HG03103 (cell line): ENCODE results near the gene ACTG2.

Experiments
- ATAC-seq: cut with Tn5 transposase; IDR thresholded peaks from one replicate; pipeline ENCODE4 v1.9.1; 2021; ENCODE audit warnings: low read depth; ENCODE audit not compliant: unreplicated experiment

Gene ACTG2

GRCh38 chr2:73962798-73963197 is 70.0 kb downstream of the ACTG2 start:
- no peak for ATAC-seq

GRCh38 chr2:73963385-73964120 is 70.7 kb downstream of the ACTG2 start:
- no peak for ATAC-seq

- ATAC-seq = no peak
Observed at GRCh38 chr2:73964223-73964622, 71.4 kb downstream of the ACTG2 start.

- no peak for ATAC-seq
Observed at GRCh38 chr2:73965053-73965452, 72.2 kb downstream of the ACTG2 start.

GRCh38 chr2:73968357-73968937 is 75.6 kb downstream of the ACTG2 start:
- ATAC-seq = no peak

GRCh38 chr2:73969356-73969755 is 76.5 kb downstream of the ACTG2 start:
- ATAC-seq = no peak
